ENCODE measurements around the gene ZBED1.

Gene ZBED1

GRCh38 chrX:2514131-2514530 is 13.4 kb upstream of the ZBED1 start:
- no peaks in the 10 kb centered on the region for H3K27me3 ChIP-seq (ENCODE audit: low read length)
- H3K36me3 ChIP-seq (ENCODE audit: low read length) = no peaks in the 10 kb centered on the region
- H3K9me3 ChIP-seq (ENCODE audit: insufficient read depth, low read length) = no peaks in the 10 kb centered on the region
- H4K20me1 ChIP-seq (ENCODE audit: low read depth, low read length) = no peaks in the 10 kb centered on the region
- H3K9ac ChIP-seq (ENCODE audit: low read length) = no peak overlapping the region
- peaks cover 27% of the 10 kb centered on the region for H3F3A ChIP-seq (ENCODE audit: insufficient read depth)
- H3K9me2 ChIP-seq (replicated peaks; ENCODE audit: insufficient read depth, low read length) = no peaks in the 10 kb centered on the region
- H3K27ac ChIP-seq (ENCODE audit: low read depth, low read length) = peak overlapping the region; percentile 96
- no peak overlapping the region for H3K4me3 ChIP-seq (ENCODE audit: insufficient read depth, low read length, poor library complexity, severe bottlenecking)
- H3K79me2 ChIP-seq (ENCODE audit: insufficient read depth, low read length) = no peaks in the 10 kb centered on the region
- TF ChIP-seq EZH2phosphoT487 (conservative IDR thresholded peaks at IDR 0.05; ENCODE audit: low read length) = no peak
- no peak for TF ChIP-seq CTCF (IDR thresholded peaks at IDR 0.05; ENCODE audit: insufficient read depth, low read length, poor library complexity, severe bottlenecking)
- peak overlapping the region; percentile 67 for H3K4me2 ChIP-seq (ENCODE audit: low read depth, low read length, poor library complexity, severe bottlenecking)
- H2AFZ ChIP-seq (ENCODE audit: low read depth, low read length, severe bottlenecking) = no peak overlapping the region

- H3F3A ChIP-seq (ENCODE audit: insufficient read depth) = peaks cover 27% of the 10 kb centered on the region
- no peaks in the 10 kb centered on the region for H3K9me2 ChIP-seq (replicated peaks; ENCODE audit: insufficient read depth, low read length)
- no peaks in the 10 kb centered on the region for H3K27me3 ChIP-seq (ENCODE audit: low read length)
- H3K36me3 ChIP-seq (ENCODE audit: low read length) = no peaks in the 10 kb centered on the region
- peak overlapping the region; percentile 96 for H3K27ac ChIP-seq (ENCODE audit: low read depth, low read length)
- no peak overlapping the region for H2AFZ ChIP-seq (ENCODE audit: low read depth, low read length, severe bottlenecking)
- H4K20me1 ChIP-seq (ENCODE audit: low read depth, low read length) = no peaks in the 10 kb centered on the region
- H3K79me2 ChIP-seq (ENCODE audit: insufficient read depth, low read length) = no peaks in the 10 kb centered on the region
- H3K4me2 ChIP-seq (ENCODE audit: low read depth, low read length, poor library complexity, severe bottlenecking) = no peak overlapping the region
- H3K4me3 ChIP-seq (ENCODE audit: insufficient read depth, low read length, poor library complexity, severe bottlenecking) = no peak overlapping the region
- H3K9ac ChIP-seq (ENCODE audit: low read length) = no peak overlapping the region
- TF ChIP-seq CTCF (IDR thresholded peaks at IDR 0.05; ENCODE audit: insufficient read depth, low read length, poor library complexity, severe bottlenecking) (no peak), EZH2phosphoT487 (conservative IDR thresholded peaks at IDR 0.05; ENCODE audit: low read length) (no peak)
- no peaks in the 10 kb centered on the region for H3K9me3 ChIP-seq (ENCODE audit: insufficient read depth, low read length)
Observed at GRCh38 chrX:2513121-2513664, 12.4 kb upstream of the ZBED1 start.

GRCh38 chrX:2512501-2512900 is 11.7 kb upstream of the ZBED1 start:
- no peak overlapping the region for H3K4me2 ChIP-seq (ENCODE audit: low read depth, low read length, poor library complexity, severe bottlenecking)
- no peak overlapping the region for H3K4me3 ChIP-seq (ENCODE audit: insufficient read depth, low read length, poor library complexity, severe bottlenecking)
- H3K9ac ChIP-seq (ENCODE audit: low read length) = no peak overlapping the region
- no peak overlapping the region for H2AFZ ChIP-seq (ENCODE audit: low read depth, low read length, severe bottlenecking)
- H3K36me3 ChIP-seq (ENCODE audit: low read length) = no peaks in the 10 kb centered on the region
- no peaks in the 10 kb centered on the region for H3K27me3 ChIP-seq (ENCODE audit: low read length)
- peaks cover 27% of the 10 kb centered on the region for H3F3A ChIP-seq (ENCODE audit: insufficient read depth)
- H3K79me2 ChIP-seq (ENCODE audit: insufficient read depth, low read length) = no peaks in the 10 kb centered on the region
- H3K9me2 ChIP-seq (replicated peaks; ENCODE audit: insufficient read depth, low read length) = no peaks in the 10 kb centered on the region
- H3K9me3 ChIP-seq (ENCODE audit: insufficient read depth, low read length) = no peaks in the 10 kb centered on the region
- H3K27ac ChIP-seq (ENCODE audit: low read depth, low read length) = no peak overlapping the region
- H4K20me1 ChIP-seq (ENCODE audit: low read depth, low read length) = no peaks in the 10 kb centered on the region
- TF ChIP-seq EZH2phosphoT487 (conservative IDR thresholded peaks at IDR 0.05; ENCODE audit: low read length) (no peak), CTCF (IDR thresholded peaks at IDR 0.05; ENCODE audit: insufficient read depth, low read length, poor library complexity, severe bottlenecking) (no peak)
